ENCODE measurements around the gene RAD52. TPM values are rescaled to one million over a fixed set of nuclear protein-coding genes. Genes with fewer than 3 reads are reported as not detected.

RAD52 gene
- polyA plus RNA-seq, 1 donor (not counting 4 experiments of a cell fraction or from before 2014, with no cell fraction given): 9.8 TPM

DNA sequence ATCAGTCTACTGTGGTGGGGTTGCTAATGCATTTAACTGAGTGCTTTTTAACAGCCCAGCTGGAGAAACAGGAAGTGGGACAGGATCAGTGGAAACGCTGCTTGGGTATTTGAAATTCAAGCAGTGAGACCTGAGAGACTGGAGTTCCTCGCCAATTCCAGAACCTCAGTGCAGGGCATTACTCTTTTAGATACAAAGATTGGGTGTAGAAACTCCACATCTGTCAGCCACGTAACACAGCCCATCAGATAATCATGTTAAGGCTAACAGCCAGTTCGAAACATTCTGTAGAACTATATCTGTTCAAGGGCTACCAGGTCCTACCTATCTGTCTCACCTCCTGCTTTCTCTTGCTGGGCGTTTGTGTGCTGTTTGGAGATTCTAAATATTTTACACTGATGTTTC, 45.5 kb downstream of the RAD52 start:
- no peak overlapping the region for H3K4me3 ChIP-seq (ENCODE audit: control insufficient read depth in 2 of 3, extremely low read depth in 1 of 3, insufficient read depth in 2 of 3, low read depth in 1 of 3, low read length in 3 of 3)
- H3K79me2 ChIP-seq (ENCODE audit: control insufficient read depth, insufficient read depth, low read length): peaks cover 4% of the 10 kb centered on the region
- FAIRE-seq: no peak
- no peaks in the 10 kb centered on the region for H3K4me1 ChIP-seq (ENCODE audit: control insufficient read depth, extremely low read depth, insufficient read depth, low read length)
- H3K9me3 ChIP-seq (ENCODE audit: control insufficient read depth, low read depth, low read length): no peaks in the 10 kb centered on the region
- TF ChIP-seq EZH2 (IDR thresholded peaks at IDR 0.05; ENCODE audit: low read length): no peak
- TF ChIP-seq, protein P1, sequence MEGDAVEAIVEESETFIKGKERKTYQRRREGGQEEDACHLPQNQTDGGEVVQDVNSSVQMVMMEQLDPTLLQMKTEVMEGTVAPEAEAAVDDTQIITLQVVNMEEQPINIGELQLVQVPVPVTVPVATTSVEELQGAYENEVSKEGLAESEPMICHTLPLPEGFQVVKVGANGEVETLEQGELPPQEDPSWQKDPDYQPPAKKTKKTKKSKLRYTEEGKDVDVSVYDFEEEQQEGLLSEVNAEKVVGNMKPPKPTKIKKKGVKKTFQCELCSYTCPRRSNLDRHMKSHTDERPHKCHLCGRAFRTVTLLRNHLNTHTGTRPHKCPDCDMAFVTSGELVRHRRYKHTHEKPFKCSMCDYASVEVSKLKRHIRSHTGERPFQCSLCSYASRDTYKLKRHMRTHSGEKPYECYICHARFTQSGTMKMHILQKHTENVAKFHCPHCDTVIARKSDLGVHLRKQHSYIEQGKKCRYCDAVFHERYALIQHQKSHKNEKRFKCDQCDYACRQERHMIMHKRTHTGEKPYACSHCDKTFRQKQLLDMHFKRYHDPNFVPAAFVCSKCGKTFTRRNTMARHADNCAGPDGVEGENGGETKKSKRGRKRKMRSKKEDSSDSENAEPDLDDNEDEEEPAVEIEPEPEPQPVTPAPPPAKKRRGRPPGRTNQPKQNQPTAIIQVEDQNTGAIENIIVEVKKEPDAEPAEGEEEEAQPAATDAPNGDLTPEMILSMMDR (optimal IDR thresholded peaks at IDR 0.05 in 1 of 3, IDR thresholded peaks at IDR 0.05 in 1 of 3, conservative IDR thresholded peaks at IDR 0.05 in 1 of 3; ENCODE audit: extremely low read depth in 1 of 3, insufficient read depth in 2 of 3, low read length in 3 of 3): no peak
- no peak overlapping the region for H3K27ac ChIP-seq (ENCODE audit: control insufficient read depth, insufficient read depth, low read length)
- no peak overlapping the region for H2AFZ ChIP-seq (ENCODE audit: control insufficient read depth, low read length)
- no peaks in the 10 kb centered on the region for H3K9me1 ChIP-seq (ENCODE audit: control insufficient read depth, extremely low read depth, insufficient read depth, low read length)
- no peak overlapping the region for H3K9ac ChIP-seq (ENCODE audit: control insufficient read depth, extremely low read depth, insufficient read depth, low read length)
- H3K36me3 ChIP-seq (ENCODE audit: control insufficient read depth in 2 of 2, extremely low read depth in 1 of 2, insufficient read depth in 2 of 2, low read length in 2 of 2): peaks cover 39 to 41% of the 10 kb centered on the region in 2 experiments
- H3K4me2 ChIP-seq (ENCODE audit: control insufficient read depth, extremely low read depth, insufficient read depth, low read depth, low read length): no peak overlapping the region
- DNase-seq (ENCODE audit: low read depth, low spot score): no peak
- dilution Hi-C loops (cut with MboI; ENCODE audit: extremely low pct_ligation_motif_present, low sequenced_read_pairs): no loop called here
- H4K20me1 ChIP-seq (ENCODE audit: control insufficient read depth, extremely low read depth, insufficient read depth, low read length): no peaks in the 10 kb centered on the region
- H3K27me3 ChIP-seq (ENCODE audit: control insufficient read depth, extremely low read depth, insufficient read depth, low read length): no peaks in the 10 kb centered on the region

DNA sequence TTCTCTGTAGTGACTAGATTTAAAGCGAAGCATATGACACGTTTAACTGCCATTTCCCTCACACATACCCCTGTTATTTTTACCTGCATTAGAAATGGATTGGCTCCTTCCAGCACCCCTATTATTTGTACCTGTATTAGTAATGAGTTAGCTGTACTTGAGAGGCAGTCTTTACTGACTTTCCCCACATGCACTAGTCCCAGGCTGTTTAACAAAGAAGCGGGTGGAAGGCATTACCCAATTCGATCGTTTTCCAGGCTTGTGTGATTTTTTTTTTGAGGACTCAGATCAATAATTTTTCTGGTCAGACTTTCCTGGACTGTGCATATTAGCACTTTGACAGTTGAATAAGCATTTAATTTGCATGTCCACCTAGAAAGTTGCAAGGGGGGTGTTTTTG, 46.4 kb downstream of the RAD52 start:
- dilution Hi-C loops (cut with MboI; ENCODE audit: extremely low pct_ligation_motif_present, low sequenced_read_pairs): no loop called here

More for the DNA sequence above, 46.4 kb downstream of the RAD52 start:
- no peaks in the 10 kb centered on the region for H4K20me1 ChIP-seq (ENCODE audit: control insufficient read depth, extremely low read depth, insufficient read depth, low read length)
- H3K36me3 ChIP-seq (ENCODE audit: control insufficient read depth in 2 of 2, extremely low read depth in 1 of 2, insufficient read depth in 2 of 2, low read length in 2 of 2): peaks cover 37 to 38% of the 10 kb centered on the region in 2 experiments
- H3K4me1 ChIP-seq (ENCODE audit: control insufficient read depth, extremely low read depth, insufficient read depth, low read length): no peaks in the 10 kb centered on the region
- peaks cover 4% of the 10 kb centered on the region for H3K79me2 ChIP-seq (ENCODE audit: control insufficient read depth, insufficient read depth, low read length)
- no peak for TF ChIP-seq EZH2 (IDR thresholded peaks at IDR 0.05; ENCODE audit: low read length)
- TF ChIP-seq, protein P1 (optimal IDR thresholded peaks at IDR 0.05 in 1 of 3, IDR thresholded peaks at IDR 0.05 in 1 of 3, conservative IDR thresholded peaks at IDR 0.05 in 1 of 3; ENCODE audit: extremely low read depth in 1 of 3, insufficient read depth in 2 of 3, low read length in 3 of 3): no peak
- no peaks in the 10 kb centered on the region for H3K9me3 ChIP-seq (ENCODE audit: control insufficient read depth, low read depth, low read length)
- H3K27ac ChIP-seq (ENCODE audit: control insufficient read depth, insufficient read depth, low read length): no peak overlapping the region
- no peaks in the 10 kb centered on the region for H3K27me3 ChIP-seq (ENCODE audit: control insufficient read depth, extremely low read depth, insufficient read depth, low read length)
- no peak overlapping the region for H3K9ac ChIP-seq (ENCODE audit: control insufficient read depth, extremely low read depth, insufficient read depth, low read length)
- no peak for FAIRE-seq
- H3K9me1 ChIP-seq (ENCODE audit: control insufficient read depth, extremely low read depth, insufficient read depth, low read length): no peaks in the 10 kb centered on the region
- no peak overlapping the region for H3K4me3 ChIP-seq (ENCODE audit: control insufficient read depth in 2 of 3, extremely low read depth in 1 of 3, insufficient read depth in 2 of 3, low read depth in 1 of 3, low read length in 3 of 3)
- no peak overlapping the region for H2AFZ ChIP-seq (ENCODE audit: control insufficient read depth, low read length)
- DNase-seq (ENCODE audit: low read depth, low spot score): no peak
- H3K4me2 ChIP-seq (ENCODE audit: control insufficient read depth, extremely low read depth, insufficient read depth, low read depth, low read length): no peak overlapping the region
